GM12874 (cell line): ENCODE measurements around the gene ORAI1.

Experiments
- TF ChIP-seq, protein P1 (sequence below): IDR thresholded peaks from 2 replicates; pipeline ENCODE4 v1.5.1; 2011; ENCODE audit warnings: low read depth, mild to moderate bottlenecking, control low read depth, low read length, moderate library complexity; ENCODE audit not compliant: insufficient read depth

ORAI1 gene

DNA sequence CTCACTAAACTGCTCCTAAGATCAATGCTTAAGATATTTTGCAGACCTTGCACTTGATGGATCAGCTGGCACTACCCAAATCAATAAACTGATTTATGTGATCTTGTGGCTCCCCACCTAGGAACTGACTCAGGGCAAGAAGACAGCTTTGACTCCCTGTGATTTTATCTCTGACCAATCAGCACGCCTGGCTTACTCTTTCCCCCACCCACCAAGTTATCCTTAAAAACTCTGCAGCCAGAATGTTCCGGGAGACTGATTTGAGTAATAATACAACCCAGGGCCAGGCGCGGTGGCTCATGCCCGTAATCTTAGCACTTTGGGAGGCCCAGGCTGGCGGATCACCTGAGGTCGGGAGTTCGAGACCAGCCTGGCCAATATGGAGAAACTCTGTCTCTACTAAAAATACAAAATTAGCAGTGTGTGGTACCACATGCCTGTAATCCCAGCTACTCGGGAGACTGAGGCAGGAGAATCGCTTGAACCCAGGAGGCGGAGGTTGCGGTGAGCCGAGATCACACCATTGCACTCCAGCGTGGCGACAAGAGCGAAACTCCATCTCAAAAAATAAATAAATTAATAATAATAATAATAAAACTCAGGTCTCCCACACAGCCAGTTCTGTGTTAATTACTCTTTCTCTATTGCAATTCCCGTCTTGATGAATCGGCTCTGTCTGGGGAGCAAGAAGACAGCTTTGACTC, 31.1 kb downstream of the ORAI1 start:
- TF ChIP-seq, protein P1, sequence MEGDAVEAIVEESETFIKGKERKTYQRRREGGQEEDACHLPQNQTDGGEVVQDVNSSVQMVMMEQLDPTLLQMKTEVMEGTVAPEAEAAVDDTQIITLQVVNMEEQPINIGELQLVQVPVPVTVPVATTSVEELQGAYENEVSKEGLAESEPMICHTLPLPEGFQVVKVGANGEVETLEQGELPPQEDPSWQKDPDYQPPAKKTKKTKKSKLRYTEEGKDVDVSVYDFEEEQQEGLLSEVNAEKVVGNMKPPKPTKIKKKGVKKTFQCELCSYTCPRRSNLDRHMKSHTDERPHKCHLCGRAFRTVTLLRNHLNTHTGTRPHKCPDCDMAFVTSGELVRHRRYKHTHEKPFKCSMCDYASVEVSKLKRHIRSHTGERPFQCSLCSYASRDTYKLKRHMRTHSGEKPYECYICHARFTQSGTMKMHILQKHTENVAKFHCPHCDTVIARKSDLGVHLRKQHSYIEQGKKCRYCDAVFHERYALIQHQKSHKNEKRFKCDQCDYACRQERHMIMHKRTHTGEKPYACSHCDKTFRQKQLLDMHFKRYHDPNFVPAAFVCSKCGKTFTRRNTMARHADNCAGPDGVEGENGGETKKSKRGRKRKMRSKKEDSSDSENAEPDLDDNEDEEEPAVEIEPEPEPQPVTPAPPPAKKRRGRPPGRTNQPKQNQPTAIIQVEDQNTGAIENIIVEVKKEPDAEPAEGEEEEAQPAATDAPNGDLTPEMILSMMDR, result no peak

DNA sequence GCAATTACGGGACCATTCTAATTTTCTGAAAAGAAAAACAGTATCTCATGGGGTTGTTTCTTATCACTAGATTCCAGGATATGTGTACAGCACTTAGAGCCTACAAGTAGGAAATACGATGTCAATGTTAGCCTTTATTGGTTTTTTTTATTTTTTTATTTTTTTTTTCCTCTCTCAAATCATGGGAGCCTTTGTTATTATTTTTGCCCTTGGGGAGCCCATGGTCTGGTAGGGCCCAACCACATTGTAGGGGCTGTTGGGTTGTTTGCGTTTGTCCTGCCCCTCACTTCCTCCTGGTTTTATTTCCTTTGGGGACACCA, 37.2 kb downstream of the ORAI1 start:
- TF ChIP-seq, protein P1, result no peak

DNA sequence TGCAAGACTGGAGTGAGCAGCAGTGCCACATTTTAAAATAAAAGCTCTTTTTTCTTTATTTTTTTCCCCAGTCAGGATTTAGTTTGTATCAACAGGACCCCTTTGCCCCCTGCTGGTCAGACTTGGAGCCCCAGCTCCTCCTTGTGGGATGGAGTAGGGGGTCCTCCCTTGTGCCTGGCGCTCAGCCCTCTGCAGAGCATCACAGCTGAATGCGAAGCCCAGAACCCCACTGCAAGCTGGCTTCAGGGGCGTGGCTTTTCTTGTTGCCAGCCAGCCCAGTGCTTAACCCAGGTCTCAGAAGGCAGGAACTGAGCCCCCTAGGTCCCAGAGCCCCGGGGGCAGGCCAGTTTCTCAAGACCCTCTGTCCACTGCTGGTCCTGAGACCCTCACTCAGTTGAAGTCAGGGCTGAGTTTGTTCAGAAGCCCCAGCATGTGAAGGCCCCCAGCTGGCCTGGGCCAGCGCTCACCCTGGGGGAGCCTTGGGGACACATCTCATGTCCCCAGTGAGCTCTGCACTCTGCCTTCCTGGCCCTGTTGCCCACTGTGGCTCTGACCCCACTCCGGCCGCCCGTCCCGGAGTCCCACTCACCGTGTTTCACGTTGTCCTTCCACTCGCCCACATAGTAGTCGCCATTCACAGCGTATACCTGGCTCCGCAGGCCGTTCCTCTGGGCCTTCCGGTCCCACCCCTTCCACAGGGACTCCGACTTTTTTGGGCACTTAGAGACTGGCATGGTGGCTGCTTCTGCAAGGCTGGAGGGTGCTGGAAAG, 42.6 kb downstream of the ORAI1 start:
- TF ChIP-seq, protein P1, result peak; percentile 62

DNA sequence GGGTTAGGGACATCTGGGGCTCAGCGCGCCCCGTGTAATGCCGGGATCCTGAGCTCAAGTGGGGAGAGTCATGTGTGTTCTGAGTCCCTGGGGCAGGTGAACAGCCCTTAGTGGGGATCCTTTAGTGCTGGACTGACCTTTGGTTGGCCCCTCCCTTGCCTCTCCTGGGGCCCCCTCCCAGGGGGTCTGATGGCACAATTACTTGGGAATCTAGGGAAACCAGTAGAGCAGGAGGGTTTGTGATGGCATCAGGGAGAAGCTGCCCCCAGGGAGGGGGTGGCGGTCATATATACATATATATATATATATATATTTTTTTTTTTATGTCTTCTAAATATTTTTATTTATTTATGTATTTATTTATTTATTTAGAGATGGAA, 43.2 kb downstream of the ORAI1 start, which contains the start of gene MORN3:
Gene MORN3, minus strand, starts transcription at position 134 of the 380 bp plus-strand sequence. CDS start 171 bp downstream, outside the sequence.
- TF ChIP-seq, protein P1, result no peak

DNA sequence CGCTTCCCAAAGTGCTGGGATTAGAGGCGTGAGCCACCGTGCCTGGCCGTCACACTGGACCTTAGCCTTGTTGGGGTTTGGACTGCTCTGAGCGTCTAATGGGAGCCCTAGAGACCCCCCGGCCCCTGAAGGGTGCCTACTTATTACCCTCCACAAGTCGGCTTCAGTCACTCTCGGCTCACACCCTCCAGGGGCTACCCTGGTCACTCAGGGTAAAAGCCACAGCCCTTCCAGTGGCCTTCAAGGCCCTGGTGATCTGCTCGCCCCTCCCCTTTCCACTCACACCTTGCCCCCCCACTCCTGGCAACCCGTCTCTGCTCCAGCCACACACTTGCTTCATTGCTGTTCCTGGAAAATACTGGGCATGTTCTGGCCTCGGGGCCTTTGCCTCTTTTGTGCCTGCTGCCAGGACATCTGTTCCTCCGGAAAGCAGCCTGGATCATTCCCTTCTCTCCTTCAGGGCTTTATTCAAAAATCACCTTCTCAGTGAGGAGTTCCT, 46.7 kb downstream of the ORAI1 start:
- TF ChIP-seq, protein P1, result no peak

DNA sequence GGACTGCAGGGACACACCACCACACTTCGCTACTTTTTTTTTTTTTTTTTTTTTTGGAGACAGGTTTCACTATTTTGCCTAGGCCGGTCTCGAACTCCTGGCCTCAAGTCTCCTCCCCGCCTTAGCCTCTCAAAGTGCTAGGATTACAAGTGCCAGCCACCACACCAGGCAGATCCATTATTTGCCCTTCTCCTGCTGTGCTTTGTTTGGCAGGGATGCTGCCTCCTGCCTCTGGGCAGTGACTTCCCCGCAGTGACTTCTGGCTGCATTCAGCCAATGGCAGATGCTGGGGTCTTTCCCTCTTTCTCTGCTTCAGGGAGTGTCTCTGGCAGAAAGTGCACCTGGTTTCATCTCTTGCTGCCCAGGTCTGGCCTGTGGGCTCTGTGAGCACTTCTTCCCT, 49.9 kb downstream of the ORAI1 start:
- TF ChIP-seq, protein P1, result no peak

DNA sequence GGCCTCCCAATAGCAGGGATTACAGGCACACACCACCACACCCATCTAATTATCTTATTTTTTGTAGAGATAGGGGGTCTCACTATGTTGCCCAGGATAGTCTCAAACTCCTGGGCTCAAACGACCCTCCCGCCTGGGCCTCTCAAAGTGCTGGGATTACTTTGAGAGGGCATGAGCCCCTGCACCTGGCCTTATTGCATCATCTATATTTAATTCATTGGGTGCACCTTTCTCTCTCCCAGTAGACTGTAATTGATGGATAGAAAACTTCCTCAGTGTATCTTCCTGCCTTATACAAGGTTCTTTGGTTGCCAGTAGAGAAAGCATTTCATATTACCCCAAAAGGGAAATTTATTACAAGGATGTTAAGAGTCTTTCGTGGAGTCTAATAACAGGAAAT, 52.0 kb downstream of the ORAI1 start:
- TF ChIP-seq, protein P1, result no peak
